SK-N-SH (cell line): ENCODE data around the gene SSC4D. TPM values are rescaled to one million over a fixed set of nuclear protein-coding genes. Genes with fewer than 3 reads are reported as not detected.

Experiments
- CTCF ChIA-PET: fragments of 300-600, 350-600 bp; formaldehyde crosslinking; extraction: SDS; loops from one replicate; lab custom pipeline; 2021; lab: Yijun Ruan, JAX
- POLR2A ChIA-PET: fragments of 350-600 bp; sonication (Branson Sonifier 250); formaldehyde crosslinking; extraction: SDS; loops from one replicate; lab custom pipeline; 2020; ENCODE audit warnings: antibody characterized with exemption, inconsistent platforms; lab: Yijun Ruan, JAX
- DNase-seq: peaks from one replicate; pipeline ENCODE4 v3.0.0; 2012
- H2AFZ ChIP-seq: fragments of 200-600 bp; sonication (generic); 2 replicates; pipeline ENCODE4 v1.8.1; 2016; ENCODE audit warnings: antibody characterized with exemption, mild to moderate bottlenecking, low read depth
- H3F3A ChIP-seq: fragments of 200-600 bp; sonication (generic); replicated peaks from 2 replicates; pipeline ENCODE3; 2016; ENCODE audit warnings: antibody characterized with exemption, mild to moderate bottlenecking; ENCODE audit not compliant: insufficient read depth
- H3K27ac ChIP-seq, 2 experiments: fragments of 200-500 bp in 1 of 2; fragments of 200-600 bp in 1 of 2; sonication (Bioruptor generic) in 1 of 2; sonication (generic), shearing (Covaris generic) in 1 of 2; 2 replicates each; pipeline versions ENCODE4 v1.5.1 to v1.6.1; 2014 to 2016; ENCODE audit warnings: low read depth in 2 of 2, inconsistent platforms in 1 of 2, low read length in 1 of 2, mild to moderate bottlenecking in 1 of 2, mixed read lengths in 1 of 2
- H3K27me3 ChIP-seq: fragments of 200-600 bp; sonication (generic), shearing (Covaris generic); 2 replicates; pipeline ENCODE4 v1.6.1; 2016; ENCODE audit warnings: mixed run types; ENCODE audit not compliant: insufficient read depth
- H3K36me3 ChIP-seq, 2 experiments: fragments of 200-500 bp in 1 of 2; fragments of 200-600 bp in 1 of 2; sonication (Bioruptor generic) in 1 of 2; sonication (generic) in 1 of 2; replicated peaks in 1 of 2; 2 replicates each; pipeline versions ENCODE3 to v1.5.1; 2014 to 2016; ENCODE audit warnings: low read length in 1 of 2, mild to moderate bottlenecking in 1 of 2; ENCODE audit not compliant: insufficient read depth in 2 of 2, control insufficient read depth in 1 of 2
- H3K4me1 ChIP-seq, 2 experiments: fragments of 200-500 bp in 1 of 2; fragments of 200-600 bp in 1 of 2; sonication (Bioruptor generic) in 1 of 2; sonication (generic), shearing (Covaris generic) in 1 of 2; 2 replicates each; pipeline versions ENCODE4 v1.5.1 to v1.6.1; 2014 to 2016; ENCODE audit warnings: low read depth in 1 of 2, low read length in 1 of 2, mixed run types in 1 of 2; ENCODE audit not compliant: insufficient read depth in 2 of 2, control insufficient read depth in 1 of 2
- H3K4me2 ChIP-seq: fragments of 200-600 bp; sonication (generic), shearing (Covaris generic); 2 replicates; pipeline ENCODE4 v1.6.1; 2017; ENCODE audit warnings: mixed run types
- H3K4me3 ChIP-seq, 2 experiments: fragments of 200-500 bp in 1 of 2; fragments of 200-600 bp in 1 of 2; sonication (Bioruptor generic) in 1 of 2; sonication (generic), shearing (Covaris generic) in 1 of 2; 2 replicates each; pipeline versions ENCODE4 v1.5.1 to v1.8.1; 2014 to 2016; ENCODE audit warnings: low read depth in 2 of 2, inconsistent platforms in 1 of 2, low read length in 1 of 2, mild to moderate bottlenecking in 1 of 2, mixed read lengths in 1 of 2, moderate library complexity in 1 of 2
- H3K79me2 ChIP-seq: fragments of 200-600 bp; sonication (generic); 2 replicates; pipeline ENCODE4 v1.8.1; 2017; ENCODE audit warnings: mild to moderate bottlenecking; ENCODE audit not compliant: insufficient read depth
- H3K9ac ChIP-seq: fragments of 200-600 bp; sonication (generic); 2 replicates; pipeline ENCODE4 v1.6.1; 2017; ENCODE audit warnings: mixed run types
- H3K9me2 ChIP-seq: fragments of 200-600 bp; sonication (generic); 2 replicates; pipeline ENCODE4 v1.6.1; 2017; ENCODE audit warnings: mixed run types
- H3K9me3 ChIP-seq: fragments of 200-600 bp; sonication (generic); 2 replicates; pipeline ENCODE4 v1.6.1; 2017; ENCODE audit warnings: mixed run types, mild to moderate bottlenecking, moderate library complexity
- H4K20me1 ChIP-seq: fragments of 200-600 bp; sonication (generic); 2 replicates; pipeline ENCODE4 v1.6.1; 2017; ENCODE audit warnings: mild to moderate bottlenecking, mixed run types; ENCODE audit not compliant: insufficient read depth
- CHD2 ChIP-seq: fragments of 150-350 bp; IDR thresholded peaks from 2 replicates; pipeline ENCODE4 v1.6.1; 2018; ENCODE audit warnings: low read length; ENCODE audit not compliant: partially characterized antibody
- ELF1 ChIP-seq: IDR thresholded peaks from 2 replicates; pipeline ENCODE4 v1.4.0; 2012
- EZH2phosphoT487 ChIP-seq: fragments of 200-600 bp; sonication (generic); IDR thresholded peaks from 2 replicates; pipeline ENCODE4 v1.6.1; 2017; ENCODE audit warnings: low read depth, mixed run types, mild to moderate bottlenecking, antibody characterized with exemption, moderate library complexity, borderline replicate concordance
- FOXJ3 ChIP-seq: sonication (generic); formaldehyde crosslinking; IDR thresholded peaks from 2 replicates; pipeline ENCODE4 v1.5.1; 2020; ENCODE audit warnings: mild to moderate bottlenecking, missing genetic modification reagents
- GABPA ChIP-seq: IDR thresholded peaks from 2 replicates; pipeline ENCODE4 v1.4.0; 2012; ENCODE audit warnings: low read depth, mild to moderate bottlenecking
- MAX ChIP-seq: IDR thresholded peaks from 2 replicates; pipeline ENCODE4 v1.4.0; 2012; ENCODE audit warnings: low read depth
- MEF2A ChIP-seq: IDR thresholded peaks from 2 replicates; pipeline ENCODE4 v1.4.0; 2012; ENCODE audit warnings: low read depth, borderline replicate concordance
- MXI1 ChIP-seq: IDR thresholded peaks from 2 replicates; pipeline ENCODE4 v1.6.1; 2012; ENCODE audit warnings: mild to moderate bottlenecking, low read depth, low read length, improper control_type of control experiment
- NFIC ChIP-seq: IDR thresholded peaks from 2 replicates; pipeline ENCODE4 v1.4.0; 2012; ENCODE audit warnings: borderline replicate concordance
- REST ChIP-seq: IDR thresholded peaks from 2 replicates; pipeline ENCODE4 v1.6.1; 2012; ENCODE audit warnings: mild to moderate bottlenecking, low read depth, low read length, moderate library complexity
- RXRA ChIP-seq: IDR thresholded peaks from 2 replicates; pipeline ENCODE4 v1.4.0; 2012; ENCODE audit warnings: low read depth, mild to moderate bottlenecking, borderline replicate concordance
- SIN3A ChIP-seq: IDR thresholded peaks from 2 replicates; pipeline ENCODE4 v1.6.1; 2012; ENCODE audit warnings: low read depth, mild to moderate bottlenecking, low read length, moderate library complexity, borderline replicate concordance
- TAF1 ChIP-seq: IDR thresholded peaks from 2 replicates; pipeline ENCODE4 v1.6.1; 2012; ENCODE audit warnings: low read depth, mild to moderate bottlenecking, low read length, moderate library complexity, borderline replicate concordance
- USF2 ChIP-seq: fragments of 150-350 bp; IDR thresholded peaks from 2 replicates; pipeline ENCODE4 v1.6.1; 2017; ENCODE audit warnings: antibody characterized with exemption, low read length, low read depth, borderline replicate concordance
- YY1 ChIP-seq: IDR thresholded peaks from 2 replicates; pipeline ENCODE4 v1.4.0; 2012; ENCODE audit warnings: low read depth, mild to moderate bottlenecking
- ZBTB33 ChIP-seq: IDR thresholded peaks from 2 replicates; pipeline ENCODE4 v1.4.0; 2012; ENCODE audit warnings: low read depth, borderline replicate concordance
- WGBS: methylation state at CpG from one replicate; pipeline ENCODE4 v1.1.6; 2017; ENCODE audit warnings: low lambda C conversion rate; 5-methylcytosine and 5-hydroxymethylcytosine counted together
- polyA plus RNA-seq, 3 experiments: library from polyadenylated mRNA; depleted of rRNA; stranded (reverse); fragments of >200 nt; gene quantifications; 2 replicates each; pipeline ENCODE4 v1.2.3, GENCODE V29; 2012

Gene SSC4D
- polyA plus RNA-seq, 1 of the 3 experiments (the other 2 are of a cell fraction) = 2.0 TPM

GRCh38 chr7:76407718-76408117, 1.8 kb downstream of the SSC4D start:
- POLR2A ChIA-PET = interaction anchor here (0.6 kb wide), 1 partner anchor 101 kb away, joined by 3 read pairs; no protein-coding TSS in a partner anchor

More at GRCh38 chr7:76407718-76408117, 1.8 kb downstream of the SSC4D start:
- no peak overlapping the region for H3K9ac ChIP-seq
- no peaks in the 10 kb centered on the region for H4K20me1 ChIP-seq
- WGBS = 91% methylated on average over 4 of the region's 4 CpGs
- peaks cover 8% of the 10 kb centered on the region for H3F3A ChIP-seq
- H3K27me3 ChIP-seq = no peaks in the 10 kb centered on the region
- DNase-seq = no peak
- H3K36me3 ChIP-seq = no peaks in the 10 kb centered on the region
- H3K79me2 ChIP-seq = no peaks in the 10 kb centered on the region
- 0 out of 4 replicates have a peak, but pooled peaks cover 0 to 6% of the 10 kb centered on the region in 2 experiments for H3K4me1 ChIP-seq
- H2AFZ ChIP-seq = no peak overlapping the region
- H3K4me3 ChIP-seq = no peak overlapping the region
- H3K27ac ChIP-seq = no peak overlapping the region
- no peaks in the 10 kb centered on the region for H3K9me3 ChIP-seq
- H3K4me2 ChIP-seq = no peak overlapping the region
- TF ChIP-seq NFIC = no peak
- no peak for TF ChIP-seq FOXJ3 (CRISPR knock-in tag)
- TF ChIP-seq MAX = no peak
- TF ChIP-seq ELF1 = no peak
- TF ChIP-seq YY1 = no peak
- TF ChIP-seq ZBTB33 = no peak
- no peak for TF ChIP-seq MEF2A
- TF ChIP-seq MXI1 = no peak
- TF ChIP-seq RXRA = no peak
- no peak for TF ChIP-seq SIN3A
- no peak for TF ChIP-seq GABPA
- TF ChIP-seq TAF1 = no peak
- no peak for TF ChIP-seq CHD2
- no peak for TF ChIP-seq EZH2phosphoT487
- no peak for TF ChIP-seq USF2
- no peak for TF ChIP-seq REST
- TF ChIP-seq, all 33 proteins: peak for 0
- H3K9me2 ChIP-seq = no peaks in the 10 kb centered on the region
- CTCF ChIA-PET = interaction anchor here (1.1 kb wide), 1 partner anchor 22 kb away, joined by 3 read pairs; no protein-coding TSS in a partner anchor
